T-helper 2 cell treated with Interferon-gamma antibody and Interleukin-4, amounts not matched to agents 100 ng/mL and 5 ng/mL, for 36 hours (primary cell): ENCODE results near the gene LGALS3BP. TPM values are rescaled to one million over a fixed set of nuclear protein-coding genes. Genes with fewer than 3 reads are reported as not detected.

Experiments used
- intact Hi-C: fragments of 100-400 bp; cut with micrococcal nuclease; formaldehyde crosslinking; loops from one replicate; pipeline ENCODE4 v1.15.1; 2023
- total RNA-seq: library from RNA; stranded (reverse); gene quantifications from 2 replicates; pipeline ENCODE4 v1.2.3, GENCODE V29; 2022

Gene LGALS3BP
- total RNA-seq, 1 donor from 2014 or later = 147 TPM

GRCh38 chr17:78999947-79000395, 20.2 kb upstream of the LGALS3BP start:
- intact Hi-C loops = no loop called here

GRCh38 chr17:78999056-78999768, 19.5 kb upstream of the LGALS3BP start:
- intact Hi-C loops = no loop called here

- intact Hi-C loops = no loop called here
Observed at GRCh38 chr17:78998311-78999055, 18.8 kb upstream of the LGALS3BP start.

- intact Hi-C loops = no loop called here
Observed at GRCh38 chr17:78997881-78998280, 18.2 kb upstream of the LGALS3BP start.

GRCh38 chr17:78997231-78997741, 17.6 kb upstream of the LGALS3BP start:
- intact Hi-C loops = no loop called here

- intact Hi-C loops = no loop called here
Observed at GRCh38 chr17:78996781-78997201, 17.1 kb upstream of the LGALS3BP start.

GRCh38 chr17:78995761-78996451, 16.2 kb upstream of the LGALS3BP start:
- intact Hi-C loops = no loop called here

- intact Hi-C loops = no loop called here
Observed at GRCh38 chr17:78995022-78995760, 15.5 kb upstream of the LGALS3BP start.

- intact Hi-C loops = no loop called here
Observed at GRCh38 chr17:78993981-78994671, 14.4 kb upstream of the LGALS3BP start.

GRCh38 chr17:78993241-78993956, 13.7 kb upstream of the LGALS3BP start:
- intact Hi-C loops = no loop called here

- intact Hi-C loops = no loop called here
Observed at GRCh38 chr17:78992542-78993212, 13.0 kb upstream of the LGALS3BP start.

GRCh38 chr17:78991906-78992532, 12.3 kb upstream of the LGALS3BP start:
- intact Hi-C loops = no loop called here

GRCh38 chr17:78991017-78991738, 11.5 kb upstream of the LGALS3BP start:
- intact Hi-C loops = no loop called here

- intact Hi-C loops = no loop called here
Observed at GRCh38 chr17:78990349-78991016, 10.8 kb upstream of the LGALS3BP start.

- intact Hi-C loops = no loop called here
Observed at GRCh38 chr17:78988152-78988551, 8.4 kb upstream of the LGALS3BP start.

GRCh38 chr17:78986649-78987328, 7.1 kb upstream of the LGALS3BP start:
- intact Hi-C loops = no loop called here

GRCh38 chr17:78986048-78986648, 6.4 kb upstream of the LGALS3BP start:
- intact Hi-C loops = no loop called here
